ENCODE data around the gene SCN8A. TPM values are rescaled to one million over a fixed set of nuclear protein-coding genes. Genes with fewer than 3 reads are reported as not detected.

SCN8A gene
- polyA plus RNA-seq, 2 of the 4 experiments (the other 2 are of a cell fraction) = 1.8 to 4.8 TPM

DNA sequence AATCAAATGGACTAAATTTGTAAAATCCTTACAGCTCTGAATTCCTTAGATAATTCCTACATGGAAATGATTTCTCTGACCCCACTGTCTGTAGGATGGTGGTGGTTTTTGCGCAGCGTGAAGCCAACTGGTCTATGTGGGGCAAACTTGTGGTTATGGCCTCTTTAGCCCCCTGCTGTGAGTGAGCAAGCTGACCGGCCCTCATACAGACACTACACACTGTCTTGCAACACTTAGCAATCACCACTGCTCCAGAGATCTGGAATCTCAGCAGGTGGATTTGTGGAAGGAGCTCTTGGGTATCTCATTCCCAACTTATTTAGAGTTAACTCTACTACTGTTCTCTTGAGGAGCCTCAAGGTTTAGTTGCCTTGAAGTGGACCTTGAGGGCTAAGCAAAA is 70.2 kb downstream of the SCN8A start:
- no peak for TF ChIP-seq FOSL2 (IDR thresholded peaks at IDR 0.05)
- TF ChIP-seq FOSL2 (CRISPR knock-in tag; IDR thresholded peaks at IDR 0.05) = no peak
- TF ChIP-seq HDAC2 (IDR thresholded peaks at IDR 0.05) = no peak
- TF ChIP-seq MYC (IDR thresholded peaks at IDR 0.05; ENCODE audit: borderline replicate concordance, low read length) = no peak
- TF ChIP-seq, protein P1, sequence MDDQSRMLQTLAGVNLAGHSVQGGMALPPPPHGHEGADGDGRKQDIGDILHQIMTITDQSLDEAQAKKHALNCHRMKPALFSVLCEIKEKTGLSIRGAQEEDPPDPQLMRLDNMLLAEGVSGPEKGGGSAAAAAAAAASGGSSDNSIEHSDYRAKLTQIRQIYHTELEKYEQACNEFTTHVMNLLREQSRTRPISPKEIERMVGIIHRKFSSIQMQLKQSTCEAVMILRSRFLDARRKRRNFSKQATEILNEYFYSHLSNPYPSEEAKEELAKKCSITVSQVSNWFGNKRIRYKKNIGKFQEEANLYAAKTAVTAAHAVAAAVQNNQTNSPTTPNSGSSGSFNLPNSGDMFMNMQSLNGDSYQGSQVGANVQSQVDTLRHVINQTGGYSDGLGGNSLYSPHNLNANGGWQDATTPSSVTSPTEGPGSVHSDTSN (IDR thresholded peaks at IDR 0.05) = no peak
- no peak for TF ChIP-seq MAZ (IDR thresholded peaks at IDR 0.05; ENCODE audit: borderline replicate concordance, low read depth, low read length)
- no peak for TF ChIP-seq SMC3 (IDR thresholded peaks at IDR 0.05)
- TF ChIP-seq PHF8 (IDR thresholded peaks at IDR 0.05; ENCODE audit: borderline replicate concordance, low read depth) = no peak
- no peak for TF ChIP-seq ZNF302 (CRISPR knock-in tag; IDR thresholded peaks at IDR 0.05)
- TF ChIP-seq FOXS1 (CRISPR knock-in tag; IDR thresholded peaks at IDR 0.05) = no peak
- no peak for TF ChIP-seq EHF (CRISPR knock-in tag; IDR thresholded peaks at IDR 0.05)
- TF ChIP-seq ESRRA (IDR thresholded peaks at IDR 0.05; ENCODE audit: borderline replicate concordance, low read length) = no peak
- TF ChIP-seq, protein P2, sequence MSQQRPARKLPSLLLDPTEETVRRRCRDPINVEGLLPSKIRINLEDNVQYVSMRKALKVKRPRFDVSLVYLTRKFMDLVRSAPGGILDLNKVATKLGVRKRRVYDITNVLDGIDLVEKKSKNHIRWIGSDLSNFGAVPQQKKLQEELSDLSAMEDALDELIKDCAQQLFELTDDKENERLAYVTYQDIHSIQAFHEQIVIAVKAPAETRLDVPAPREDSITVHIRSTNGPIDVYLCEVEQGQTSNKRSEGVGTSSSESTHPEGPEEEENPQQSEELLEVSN (IDR thresholded peaks at IDR 0.05; ENCODE audit: borderline replicate concordance, low read depth) = no peak
- no peak for TF ChIP-seq CBX8 (IDR thresholded peaks at IDR 0.05)
- ChIA-PET CTCF (interaction anchor here (1.4 kb wide), 1 partner anchor 11 kb away, joined by 3 read pairs; no protein-coding TSS in a partner anchor), POLR2A (no interaction called here)
- H3K4me3 ChIP-seq = no peak overlapping the region
- H3K4me1 ChIP-seq = no peaks in the 10 kb centered on the region; the same call in 2 of the 3 replicates
- no peak overlapping the region for H3K27ac ChIP-seq
- no peak overlapping the region for H3K4me2 ChIP-seq
- WGBS (ENCODE audit: missing lambda C conversion rate) = 80% methylated on average over 3 of the region's 3 CpGs
- FAIRE-seq (no peak), ATAC-seq (no peak), DNase-seq (ENCODE audit: low read depth in 1 of 2, low spot score in 1 of 2) (no peak)
- 0 out of 3 replicates have a peak, but pooled peaks cover 2% of the 10 kb centered on the region for H3K9me3 ChIP-seq

DNA sequence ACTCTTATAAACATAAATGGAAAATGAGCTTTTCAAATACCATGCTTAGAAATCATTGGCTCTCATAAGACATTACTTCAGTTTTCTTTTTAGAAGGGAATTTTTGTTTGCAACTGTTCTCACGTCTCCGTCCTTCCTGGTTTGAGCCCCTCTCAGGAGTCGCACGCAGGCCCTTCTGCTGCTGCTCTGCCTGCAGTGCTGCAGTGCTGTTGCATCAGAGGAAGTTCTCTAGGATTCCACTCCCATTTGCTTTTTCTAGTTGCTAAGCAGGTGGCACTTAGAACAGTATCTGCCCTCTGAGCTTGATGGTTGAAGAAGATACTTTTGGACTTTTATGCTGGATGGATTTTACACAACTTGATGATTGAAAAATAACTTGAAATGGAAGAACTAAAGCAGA is 70.8 kb downstream of the SCN8A start:
- FAIRE-seq = no peak
- 83% methylated on average over 4 of the region's 4 CpGs for WGBS (ENCODE audit: missing lambda C conversion rate)
- POLR2A ChIA-PET = no interaction called here
- no peak overlapping the region for H3K27ac ChIP-seq
- 0 out of 3 replicates have a peak, but pooled peaks cover 2% of the 10 kb centered on the region for H3K9me3 ChIP-seq
- no peak for DNase-seq (ENCODE audit: low read depth in 1 of 2, low spot score in 1 of 2)
- CTCF ChIA-PET = interaction anchor here (1.2 to 1.4 kb wide), 2 partner anchors 12 to 24 kb away, joined by 3 read pairs; no protein-coding TSS in a partner anchor
- TF ChIP-seq, protein P3, sequence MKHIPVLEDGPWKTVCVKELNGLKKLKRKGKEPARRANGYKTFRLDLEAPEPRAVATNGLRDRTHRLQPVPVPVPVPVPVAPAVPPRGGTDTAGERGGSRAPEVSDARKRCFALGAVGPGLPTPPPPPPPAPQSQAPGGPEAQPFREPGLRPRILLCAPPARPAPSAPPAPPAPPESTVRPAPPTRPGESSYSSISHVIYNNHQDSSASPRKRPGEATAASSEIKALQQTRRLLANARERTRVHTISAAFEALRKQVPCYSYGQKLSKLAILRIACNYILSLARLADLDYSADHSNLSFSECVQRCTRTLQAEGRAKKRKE (CRISPR knock-in tag; IDR thresholded peaks at IDR 0.05; ENCODE audit: low read depth) = no peak
- no peak for TF ChIP-seq CBX2 (IDR thresholded peaks at IDR 0.05; ENCODE audit: borderline replicate concordance, low read depth)
- TF ChIP-seq ESRRA (IDR thresholded peaks at IDR 0.05; ENCODE audit: borderline replicate concordance, low read length) = no peak
- TF ChIP-seq SREBF2 (IDR thresholded peaks at IDR 0.05) = no peak
- no peak for TF ChIP-seq RFX5 (IDR thresholded peaks at IDR 0.05)
- no peak for TF ChIP-seq FOSB (CRISPR knock-in tag; IDR thresholded peaks at IDR 0.05)
- TF ChIP-seq ZC3H11A (IDR thresholded peaks at IDR 0.05) = no peak
- TF ChIP-seq KDM1A (IDR thresholded peaks at IDR 0.05; ENCODE audit: low read depth) = no peak
- no peak for TF ChIP-seq MYC (IDR thresholded peaks at IDR 0.05; ENCODE audit: borderline replicate concordance, low read length)
- TF ChIP-seq, protein P4, sequence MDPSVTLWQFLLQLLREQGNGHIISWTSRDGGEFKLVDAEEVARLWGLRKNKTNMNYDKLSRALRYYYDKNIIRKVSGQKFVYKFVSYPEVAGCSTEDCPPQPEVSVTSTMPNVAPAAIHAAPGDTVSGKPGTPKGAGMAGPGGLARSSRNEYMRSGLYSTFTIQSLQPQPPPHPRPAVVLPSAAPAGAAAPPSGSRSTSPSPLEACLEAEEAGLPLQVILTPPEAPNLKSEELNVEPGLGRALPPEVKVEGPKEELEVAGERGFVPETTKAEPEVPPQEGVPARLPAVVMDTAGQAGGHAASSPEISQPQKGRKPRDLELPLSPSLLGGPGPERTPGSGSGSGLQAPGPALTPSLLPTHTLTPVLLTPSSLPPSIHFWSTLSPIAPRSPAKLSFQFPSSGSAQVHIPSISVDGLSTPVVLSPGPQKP (IDR thresholded peaks at IDR 0.05; ENCODE audit: low read depth, low read length) = no peak
- no peak for TF ChIP-seq MAZ (IDR thresholded peaks at IDR 0.05; ENCODE audit: borderline replicate concordance, low read depth, low read length)
- TF ChIP-seq KDM5A (IDR thresholded peaks at IDR 0.05) = no peak
- no peak for TF ChIP-seq RNF2 (IDR thresholded peaks at IDR 0.05; ENCODE audit: borderline replicate concordance, low read depth)
- no peak for TF ChIP-seq FOXS1 (CRISPR knock-in tag; IDR thresholded peaks at IDR 0.05)
- TF ChIP-seq, protein P5, sequence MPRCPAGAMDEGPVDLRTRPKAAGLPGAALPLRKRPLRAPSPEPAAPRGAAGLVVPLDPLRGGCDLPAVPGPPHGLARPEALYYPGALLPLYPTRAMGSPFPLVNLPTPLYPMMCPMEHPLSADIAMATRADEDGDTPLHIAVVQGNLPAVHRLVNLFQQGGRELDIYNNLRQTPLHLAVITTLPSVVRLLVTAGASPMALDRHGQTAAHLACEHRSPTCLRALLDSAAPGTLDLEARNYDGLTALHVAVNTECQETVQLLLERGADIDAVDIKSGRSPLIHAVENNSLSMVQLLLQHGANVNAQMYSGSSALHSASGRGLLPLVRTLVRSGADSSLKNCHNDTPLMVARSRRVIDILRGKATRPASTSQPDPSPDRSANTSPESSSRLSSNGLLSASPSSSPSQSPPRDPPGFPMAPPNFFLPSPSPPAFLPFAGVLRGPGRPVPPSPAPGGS (IDR thresholded peaks at IDR 0.05) = no peak
- TF ChIP-seq TP53 (CRISPR knock-in tag; IDR thresholded peaks at IDR 0.05) = no peak
- TF ChIP-seq, protein P2 (IDR thresholded peaks at IDR 0.05; ENCODE audit: borderline replicate concordance, low read depth) = no peak
- TF ChIP-seq ZFP36 (IDR thresholded peaks at IDR 0.05; ENCODE audit: borderline replicate concordance, partially characterized antibody) = no peak
- no peak for TF ChIP-seq BHLHE40 (IDR thresholded peaks at IDR 0.05; ENCODE audit: low read depth, low read length)
- no peak for ATAC-seq
- no peak overlapping the region for H3K4me3 ChIP-seq
- no peaks in the 10 kb centered on the region; the same call in 2 of the 3 replicates for H3K4me1 ChIP-seq
- H3K4me2 ChIP-seq = no peak overlapping the region

All from A549 (cell line).